C4-2B (cell line): ENCODE results near the gene TCP11.

ENCODE experiments used
- CTCF ChIP-seq: fragments of 450-650 bp; conservative IDR thresholded peaks from 2 replicates; pipeline ENCODE4 v1.5.1; 2017; ENCODE audit warnings: mild to moderate bottlenecking
- ZFX ChIP-seq: fragments of 450-650 bp; IDR thresholded peaks from 2 replicates; pipeline ENCODE4 v1.6.1; 2017

GRCh38 chr6:35079311-35080000, 61.7 kb downstream of the TCP11 start:
- TF ChIP-seq ZFX (no peak), CTCF (no peak)
